GM21529 (cell line): ENCODE results near the gene DMKN.
"Not testable (repeated sequence)": the region's sequence is repeated elsewhere in the genome, so short reads cannot be mapped to it uniquely, and the experiment has no call there.

Experiments used
- ATAC-seq: cut with Tn5 transposase; IDR thresholded peaks from one replicate; pipeline ENCODE4 v1.9.1; 2021; ENCODE audit not compliant: unreplicated experiment

Gene DMKN

DNA sequence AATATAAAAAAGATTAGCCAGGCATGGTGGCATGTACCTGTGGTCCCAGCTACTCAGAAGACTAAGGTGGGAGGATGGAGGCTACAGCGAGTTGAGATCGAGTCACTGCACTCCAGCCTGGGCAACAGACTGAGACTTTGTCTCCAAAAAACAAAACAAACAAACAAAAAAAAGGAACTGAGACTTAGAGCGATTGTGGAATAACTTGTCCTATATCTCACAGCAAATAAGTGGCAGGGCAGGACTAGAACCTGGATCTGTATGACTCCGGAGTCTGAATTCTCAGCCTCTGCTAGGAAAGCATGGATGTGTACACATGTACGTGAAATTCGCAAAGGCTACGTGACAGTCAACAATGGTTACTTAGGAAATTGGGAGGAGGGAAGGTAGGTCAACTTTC lies 43.3 kb downstream of the DMKN start:
- no peak for ATAC-seq

DNA sequence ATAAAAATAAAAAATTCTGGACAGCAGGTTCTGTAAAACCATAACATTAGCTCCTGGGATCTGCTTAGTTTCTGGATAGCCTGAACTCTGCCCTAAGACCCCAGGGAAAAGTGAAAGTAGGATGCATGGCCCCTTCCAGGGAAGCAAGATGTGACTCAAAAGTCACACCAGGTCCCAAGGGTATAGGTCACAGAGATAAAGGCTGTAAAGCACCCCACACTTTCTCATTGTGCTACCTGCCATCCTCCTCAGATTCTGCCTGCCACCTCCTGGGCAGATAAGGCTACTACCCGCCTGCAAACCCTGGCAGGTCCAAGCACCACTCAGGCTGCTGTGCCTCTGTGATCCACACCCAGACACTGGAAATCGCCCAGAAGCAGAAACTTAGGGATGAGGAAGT lies 44.8 kb downstream of the DMKN start:
- peak; percentile 76 for ATAC-seq

DNA sequence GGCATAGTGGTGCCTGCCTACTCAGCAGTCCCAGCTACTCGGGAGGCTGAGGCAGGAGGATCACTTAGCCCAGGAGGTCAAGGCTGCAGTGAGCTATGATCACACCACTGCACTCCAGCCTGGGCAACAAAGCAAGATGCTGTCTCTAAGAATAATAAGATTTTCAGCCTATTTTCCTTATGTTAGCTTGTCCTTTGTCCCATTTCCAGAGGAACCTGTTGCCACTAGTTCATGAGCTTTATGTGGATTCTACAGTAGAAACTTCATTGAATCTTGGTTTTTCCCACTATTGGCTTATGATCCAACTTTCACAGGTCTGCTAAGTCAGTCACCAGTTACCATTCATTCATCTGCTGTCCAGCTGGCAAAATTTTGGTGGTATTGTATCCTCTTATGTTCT lies 47.2 kb downstream of the DMKN start:
- ATAC-seq: no peak

DNA sequence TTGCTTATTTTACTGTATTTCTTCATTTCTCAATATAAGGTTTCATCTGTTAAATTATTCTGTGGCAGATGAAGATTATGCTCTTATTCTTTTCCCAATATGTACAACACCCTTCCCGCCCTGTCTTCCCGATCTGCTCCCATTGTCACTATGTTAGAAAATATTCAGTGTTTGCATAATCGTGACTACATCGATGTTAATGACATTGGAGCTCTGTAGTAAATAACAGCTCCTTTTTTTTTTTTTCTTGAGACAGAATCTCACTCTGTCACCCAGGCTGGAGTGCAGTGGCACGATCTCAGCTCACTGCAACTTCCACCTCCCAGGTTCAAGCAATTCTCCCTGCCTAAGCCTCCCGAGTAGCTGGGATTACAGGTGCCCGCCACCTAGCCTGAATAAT lies 50.5 kb downstream of the DMKN start:
- not testable (repeated sequence) for ATAC-seq

DNA sequence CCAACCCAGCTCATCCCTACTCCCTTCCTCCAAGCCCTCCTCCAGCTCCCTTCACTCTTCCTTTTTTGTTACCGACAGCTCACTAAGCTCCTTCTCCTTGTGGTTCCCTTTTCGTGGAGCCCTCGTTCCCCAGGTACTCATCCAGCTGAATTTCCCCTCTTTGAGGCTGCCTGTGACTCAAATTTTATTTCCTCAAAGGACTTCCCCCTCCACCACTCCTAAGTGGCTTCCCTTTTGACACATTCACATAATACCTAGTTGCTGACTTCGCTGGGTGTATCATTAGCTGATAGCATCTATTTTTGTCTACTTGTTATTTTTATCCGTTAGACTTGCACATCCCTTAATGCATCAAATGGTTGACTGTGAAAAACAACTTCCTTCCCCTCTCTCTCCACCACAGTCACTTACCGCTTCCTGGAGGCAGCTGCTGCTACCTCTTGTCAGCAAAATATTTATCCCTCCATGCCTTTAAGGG lies 50.9 kb downstream of the DMKN start:
- peak; percentile 47 for ATAC-seq

DNA sequence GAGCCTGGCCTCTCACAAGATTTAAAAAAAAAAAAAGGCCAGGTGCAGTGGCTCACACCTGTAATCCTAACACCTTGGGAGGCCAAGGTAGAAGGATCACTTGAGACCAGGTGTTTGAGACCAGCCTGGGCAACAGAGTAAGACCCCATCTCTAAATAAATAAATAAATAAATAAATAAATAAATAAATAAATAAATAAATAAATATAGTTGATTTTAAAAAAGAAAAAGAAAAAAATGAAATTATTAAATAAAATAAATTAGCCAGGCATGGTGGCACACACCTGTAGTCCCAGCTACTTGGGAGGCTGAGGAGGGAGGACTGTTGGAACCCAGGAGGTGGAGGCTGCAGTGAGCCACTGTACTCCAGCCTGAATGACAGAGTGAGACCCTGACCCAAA lies 51.7 kb downstream of the DMKN start:
- not testable (repeated sequence) for ATAC-seq

DNA sequence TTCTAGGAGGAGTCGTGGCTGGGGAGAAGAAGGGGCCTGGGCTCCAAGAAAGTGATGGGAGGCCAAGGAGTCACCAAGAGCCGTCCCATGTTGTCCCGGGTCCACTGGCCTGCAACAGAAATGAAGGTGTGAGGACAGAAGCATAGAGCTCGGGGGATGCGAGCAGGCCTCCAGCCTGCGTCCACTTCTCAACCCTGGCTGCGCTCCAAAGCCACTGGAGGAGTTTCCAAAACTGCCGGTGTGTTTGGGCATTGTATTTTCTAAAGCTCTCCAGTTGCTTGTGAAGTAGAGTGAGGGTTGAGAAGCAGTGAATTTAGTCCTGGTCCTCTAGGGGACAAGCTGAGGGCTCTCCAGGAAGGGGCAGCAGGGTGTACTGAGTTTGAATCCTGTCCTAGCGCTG lies 52.4 kb downstream of the DMKN start:
- no peak for ATAC-seq

DNA sequence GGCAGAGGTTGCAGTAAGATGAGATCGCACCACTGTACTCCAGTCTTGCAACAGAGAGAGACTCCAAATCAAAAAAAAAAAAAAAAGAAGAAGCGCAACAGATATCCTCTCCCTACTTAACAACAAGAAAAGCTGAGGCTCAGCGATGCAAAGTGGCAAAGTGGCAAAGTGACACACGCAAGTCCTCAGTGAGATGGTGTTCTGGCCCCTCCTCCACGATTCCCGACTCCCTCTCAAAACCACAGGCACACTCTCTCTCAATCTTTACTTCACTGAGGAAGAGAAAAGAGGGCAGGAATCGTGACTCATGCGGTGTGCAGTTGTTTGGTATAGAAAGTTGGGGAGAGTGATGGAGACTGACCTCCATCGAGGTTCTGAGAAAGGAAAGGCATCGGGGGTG lies 52.8 kb downstream of the DMKN start:
- no peak for ATAC-seq

DNA sequence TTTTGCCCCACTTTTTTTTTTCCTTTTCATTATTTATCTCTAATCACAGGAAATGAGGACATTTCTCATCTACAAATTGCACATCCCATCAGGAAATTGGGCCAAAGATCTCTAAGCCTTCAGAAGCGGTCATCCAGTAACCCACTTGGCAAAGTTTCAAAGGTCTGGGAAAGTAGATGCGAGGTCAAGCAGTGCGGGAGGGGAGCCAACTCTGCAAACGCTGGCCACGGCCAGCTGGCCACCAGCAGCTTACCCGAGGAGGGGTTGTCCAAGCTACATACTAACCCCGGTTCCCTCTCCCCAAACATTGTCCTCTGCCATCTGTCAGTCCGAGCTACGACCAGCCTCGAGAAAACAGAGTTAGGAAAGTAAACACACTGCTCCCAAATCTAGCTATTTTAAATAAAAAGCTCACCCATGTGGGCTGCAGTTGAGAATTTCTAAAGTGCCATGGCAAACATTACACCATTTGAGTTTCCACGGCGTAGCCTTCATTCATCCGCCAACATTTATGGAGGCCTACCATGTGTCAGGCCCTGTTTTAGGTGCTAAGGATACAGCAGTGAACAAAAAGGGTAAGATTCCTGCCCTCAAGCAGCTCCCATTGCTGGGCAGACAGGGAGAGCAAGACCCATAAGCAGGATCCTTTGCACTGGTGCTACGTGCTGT lies 53.9 kb downstream of the DMKN start:
- no peak for ATAC-seq

DNA sequence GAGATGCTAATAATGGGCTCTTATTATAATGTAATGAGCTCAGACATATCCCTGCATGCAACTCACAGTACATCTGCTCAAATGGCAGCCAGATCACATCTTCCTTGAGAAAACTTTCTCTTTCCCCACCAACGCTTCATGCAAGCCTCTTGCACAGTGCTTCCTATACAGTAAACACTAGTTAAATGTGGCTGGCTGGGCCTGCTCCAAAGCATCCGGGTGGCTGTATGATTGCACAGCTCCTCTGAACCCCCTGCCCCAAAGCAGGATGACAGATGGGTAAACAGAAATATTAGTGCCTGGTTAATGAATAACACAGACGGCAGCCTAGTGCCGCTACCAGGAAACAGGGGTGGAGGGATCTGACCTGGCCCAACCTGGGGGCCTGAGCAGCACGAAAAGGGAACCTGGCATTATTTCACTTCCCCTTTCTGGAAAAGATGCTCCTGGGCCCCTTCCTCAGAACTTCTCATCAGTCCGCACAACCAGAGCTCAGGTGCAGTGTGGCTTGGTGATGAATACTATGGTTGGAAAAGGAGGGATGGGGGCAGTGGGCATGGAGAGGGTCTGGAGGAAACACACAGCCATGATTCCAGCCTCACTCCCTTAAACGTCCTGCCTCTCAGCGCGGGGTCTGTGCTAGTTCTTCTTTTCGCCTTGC lies 54.6 kb downstream of the DMKN start:
- ATAC-seq: peak; percentile 36

DNA sequence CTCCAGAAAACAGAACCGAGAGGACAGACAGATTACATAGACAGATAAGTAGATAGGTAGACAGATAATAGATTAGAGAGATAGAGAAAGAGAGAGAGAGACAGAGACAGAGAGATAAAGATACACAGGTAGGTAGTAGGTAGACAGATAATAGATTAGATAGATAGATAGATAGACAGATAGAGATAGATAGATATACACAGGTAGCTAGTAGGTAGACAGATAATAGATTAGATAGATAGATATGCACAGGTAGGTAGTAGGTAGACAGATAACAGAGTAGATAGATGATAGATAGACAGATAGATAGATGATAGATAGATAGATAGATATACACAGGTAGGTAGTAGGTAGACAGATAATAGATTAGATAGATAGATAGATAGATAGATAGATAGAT lies 55.3 kb downstream of the DMKN start:
- no peak for ATAC-seq

DNA sequence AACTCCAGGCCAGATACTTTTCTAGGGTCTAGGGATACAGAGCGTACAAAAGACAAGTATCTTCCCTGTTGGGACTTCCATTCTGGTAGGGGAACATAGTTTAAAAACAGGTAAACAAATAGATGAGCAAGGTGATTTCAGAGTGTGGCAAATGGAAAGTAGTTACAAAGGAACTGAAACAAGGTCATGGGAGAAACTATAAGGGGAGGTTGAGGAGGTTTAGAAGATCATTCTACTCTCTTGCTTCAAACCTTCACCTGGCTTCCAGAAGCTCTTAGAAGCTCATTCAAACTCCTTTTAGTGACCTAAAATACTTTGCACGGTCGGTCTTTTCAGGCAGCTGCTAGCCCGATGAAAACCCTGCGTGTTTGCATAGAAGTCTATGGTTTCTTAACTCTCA lies 56.3 kb downstream of the DMKN start:
- peak; percentile 45 for ATAC-seq

DNA sequence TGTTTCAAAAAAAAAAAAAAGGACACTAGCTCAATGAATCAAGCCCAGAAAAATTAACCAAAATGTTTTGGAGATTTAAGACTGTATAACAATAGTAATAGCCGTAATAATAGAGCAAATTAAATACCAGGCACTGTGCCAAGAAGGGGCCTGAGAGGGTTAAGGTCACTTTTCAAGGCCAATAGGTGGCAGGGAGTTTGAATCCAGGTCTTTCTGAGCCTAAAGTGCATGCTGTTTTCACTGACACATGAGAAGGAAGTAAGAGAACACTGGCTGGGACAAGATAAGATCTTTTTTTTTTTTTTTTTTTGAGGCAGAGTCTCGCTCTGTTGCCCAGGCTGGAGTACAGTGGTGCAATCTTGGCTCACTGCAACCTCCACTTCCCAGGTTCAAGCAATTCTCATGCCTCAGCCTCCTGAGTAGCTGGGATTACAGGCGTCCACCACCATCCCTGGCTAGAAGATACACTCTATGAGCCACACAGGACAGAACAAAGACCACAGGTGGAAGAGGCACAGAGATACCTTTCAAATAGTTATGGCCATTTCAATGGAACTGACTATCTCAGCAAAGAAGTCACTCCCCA lies 57.7 kb downstream of the DMKN start:
- no peak for ATAC-seq

DNA sequence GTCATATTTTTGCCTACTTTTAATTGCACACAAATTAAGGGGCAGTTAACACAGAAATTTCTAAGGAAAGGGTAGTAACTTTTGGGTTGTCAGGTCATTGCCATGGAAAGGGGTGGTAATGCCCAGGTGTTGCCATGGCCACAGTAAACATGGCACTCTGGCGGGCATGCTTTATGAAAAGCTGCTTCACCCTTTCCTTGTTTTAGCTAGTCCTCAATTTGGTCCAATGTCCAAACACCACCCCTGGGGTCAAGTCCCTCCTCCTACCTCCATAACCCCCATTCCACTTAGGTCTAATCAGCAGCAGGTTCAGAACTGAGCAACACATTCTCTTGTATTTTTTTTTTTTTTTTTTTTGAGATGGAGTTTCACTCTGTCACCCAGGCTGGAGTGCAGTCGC lies 58.8 kb downstream of the DMKN start:
- no peak for ATAC-seq

DNA sequence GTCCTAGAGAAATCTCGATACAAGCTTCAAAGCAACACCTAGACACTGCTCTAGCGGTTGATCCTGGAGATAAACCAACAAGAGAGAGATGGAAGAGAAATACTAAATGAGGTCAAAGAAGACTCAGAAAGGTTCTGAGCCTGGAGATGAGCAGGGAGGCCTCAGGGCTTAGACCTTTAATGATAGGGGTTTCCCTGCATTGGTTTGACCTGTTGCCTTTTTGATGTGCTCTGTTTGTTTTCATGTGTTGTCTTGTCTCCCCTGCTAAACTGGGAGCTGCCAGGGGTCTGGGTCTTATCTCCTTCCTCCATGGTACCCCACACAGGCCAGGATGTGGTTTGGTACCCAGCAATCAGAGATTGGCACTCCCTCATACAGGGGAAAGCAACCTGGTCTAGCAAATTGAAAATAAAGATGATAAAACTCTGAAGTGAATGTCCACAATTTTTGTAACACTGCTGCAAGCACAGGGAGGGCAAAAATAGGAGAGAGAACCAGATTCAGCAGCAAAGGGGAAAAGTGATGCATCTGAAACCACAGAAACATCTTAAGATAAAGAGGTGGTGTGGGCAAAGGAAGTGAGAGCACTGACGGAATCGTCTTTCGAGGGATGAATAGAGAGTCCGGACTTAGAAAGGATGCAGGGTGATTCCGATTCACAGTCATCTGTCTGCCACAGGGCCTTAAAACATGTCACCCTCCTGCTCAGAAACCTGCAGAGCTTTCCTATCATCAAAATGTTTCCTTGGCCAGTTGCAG lies 61.9 kb downstream of the DMKN start:
- ATAC-seq: peak; percentile 62

DNA sequence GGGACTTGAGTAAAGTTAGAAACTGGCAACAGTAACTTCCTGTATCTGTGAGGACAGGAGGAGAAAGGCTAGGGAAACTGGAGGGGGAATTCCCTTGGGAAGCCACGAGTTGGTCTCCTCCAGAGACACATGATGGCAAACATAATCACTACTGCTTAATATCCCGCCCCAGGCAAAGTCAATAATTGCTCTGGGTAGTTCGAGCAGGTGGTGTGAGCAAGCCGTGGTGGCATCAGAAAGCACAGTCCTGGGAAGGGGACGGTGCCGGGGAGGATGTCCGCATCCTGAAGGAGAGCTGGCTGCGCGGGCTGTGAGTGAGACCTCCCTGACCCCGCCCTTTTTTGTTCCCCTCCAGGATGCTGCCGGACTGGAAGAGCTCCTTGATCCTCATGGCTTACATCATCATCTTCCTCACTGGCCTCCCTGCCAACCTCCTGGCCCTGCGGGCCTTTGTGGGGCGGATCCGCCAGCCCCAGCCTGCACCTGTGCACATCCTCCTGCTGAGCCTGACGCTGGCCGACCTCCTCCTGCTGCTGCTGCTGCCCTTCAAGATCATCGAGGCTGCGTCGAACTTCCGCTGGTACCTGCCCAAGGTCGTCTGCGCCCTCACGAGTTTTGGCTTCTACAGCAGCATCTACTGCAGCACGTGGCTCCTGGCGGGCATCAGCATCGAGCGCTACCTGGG lies 63.9 kb downstream of the DMKN start:
- ATAC-seq: no peak

DNA sequence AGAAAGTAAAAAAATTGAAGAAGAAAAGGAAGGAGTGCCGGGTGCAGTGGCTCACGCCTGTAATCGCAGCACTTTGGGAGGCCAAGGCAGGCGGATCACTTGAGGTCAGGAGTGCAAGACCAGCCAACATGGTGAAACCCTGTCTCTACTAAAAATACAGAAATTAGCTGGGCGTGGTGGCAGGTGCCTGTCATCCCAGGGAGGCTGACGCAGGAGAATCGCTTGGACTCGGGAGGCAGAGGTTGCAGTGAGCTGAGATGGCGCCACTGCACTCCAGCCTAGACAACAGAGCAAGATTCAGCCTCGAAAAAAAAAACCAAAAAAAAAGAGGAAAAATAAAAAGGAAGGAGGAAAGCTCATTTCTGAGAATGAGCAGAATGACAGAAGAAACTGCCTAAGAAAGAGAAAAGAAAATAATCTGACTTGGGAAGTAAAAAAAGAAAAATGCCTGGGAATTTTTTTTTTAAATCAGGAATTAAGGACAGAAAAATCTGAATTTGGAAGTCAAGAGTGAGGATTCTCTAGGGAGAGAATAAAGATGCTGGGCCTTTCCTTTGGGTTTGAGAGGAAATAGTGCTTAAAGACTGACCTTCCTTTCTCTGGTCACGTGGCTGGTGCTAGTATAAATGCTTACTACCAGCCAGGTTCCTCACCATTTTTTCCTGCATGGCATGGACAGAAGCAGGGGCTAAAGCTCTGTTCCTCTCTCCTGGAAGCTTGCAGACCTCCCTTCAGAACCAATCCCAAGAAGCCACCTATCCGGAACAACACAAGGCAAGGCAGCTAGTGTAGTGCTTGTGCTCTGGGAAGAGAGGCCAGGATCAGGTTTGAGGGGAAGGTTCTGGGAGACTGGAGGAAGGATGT lies 65.6 kb downstream of the DMKN start, which contains the start of gene FFAR2:
Gene FFAR2 (plus strand): TSS at position 652 of the 864 bp plus-strand sequence. CDS start 1,458 bp downstream, outside the sequence.
- ATAC-seq: no peak
